ENCODE data around the gene FAM193A. TPM values are rescaled to one million over a fixed set of nuclear protein-coding genes. Genes with fewer than 3 reads are reported as not detected.
"Not testable (repeated sequence)": the region's sequence is repeated elsewhere in the genome, so short reads cannot be mapped to it uniquely, and the experiment has no call there.

FAM193A gene
- total RNA-seq, 1 experiment from 2014 or later: 31.3 TPM

DNA sequence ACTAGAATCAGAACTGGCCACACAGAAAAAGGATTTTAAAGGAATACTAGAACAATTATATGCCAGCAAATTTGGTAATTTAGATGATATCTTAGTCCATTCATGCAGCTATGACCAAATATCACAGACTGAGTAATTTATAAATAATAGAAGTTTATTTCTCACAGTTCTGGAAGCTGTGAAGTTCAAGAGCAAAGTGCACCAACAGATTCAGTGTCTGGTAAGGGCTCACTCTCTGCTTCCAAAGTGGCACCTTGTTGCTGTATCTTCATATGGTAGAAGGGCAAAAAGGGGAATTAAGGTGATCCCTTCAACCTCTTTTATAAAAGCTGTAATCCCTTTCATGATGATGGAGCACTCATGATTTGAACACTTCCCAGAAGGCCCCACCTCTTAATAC is 199.4 kb downstream of the FAM193A start:
- H3K4me3 Mint-ChIP-seq (ENCODE audit: unreplicated experiment): no peak overlapping the region
- H3K27me3 Mint-ChIP-seq (ENCODE audit: insufficient read depth, unreplicated experiment): no peaks in the 10 kb centered on the region
- no peaks in the 10 kb centered on the region for H3K4me1 Mint-ChIP-seq (ENCODE audit: insufficient read depth, unreplicated experiment)
- ChIA-PET CTCF (interaction anchor here (0.6 kb wide), 1 partner anchor 516 kb away, joined by 3 read pairs; no protein-coding TSS in a partner anchor), POLR2A (interaction anchor here (0.6 to 1.1 kb wide), 4 partner anchors 9 to 979 kb away, joined by 3 to 4 read pairs (median 4); no protein-coding TSS in a partner anchor)
- H3K27ac Mint-ChIP-seq (ENCODE audit: low read depth, unreplicated experiment): no peak overlapping the region
- DNase-seq (ENCODE audit: unreplicated experiment): no peak
- BruUV-seq (replicated peaks): no TSS peak
- H3K36me3 Mint-ChIP-seq (ENCODE audit: insufficient read depth, unreplicated experiment): peaks cover 40% of the 10 kb centered on the region
- intact Hi-C loops (cut with micrococcal nuclease): no loop called here
- TF ChIP-seq, protein P1, sequence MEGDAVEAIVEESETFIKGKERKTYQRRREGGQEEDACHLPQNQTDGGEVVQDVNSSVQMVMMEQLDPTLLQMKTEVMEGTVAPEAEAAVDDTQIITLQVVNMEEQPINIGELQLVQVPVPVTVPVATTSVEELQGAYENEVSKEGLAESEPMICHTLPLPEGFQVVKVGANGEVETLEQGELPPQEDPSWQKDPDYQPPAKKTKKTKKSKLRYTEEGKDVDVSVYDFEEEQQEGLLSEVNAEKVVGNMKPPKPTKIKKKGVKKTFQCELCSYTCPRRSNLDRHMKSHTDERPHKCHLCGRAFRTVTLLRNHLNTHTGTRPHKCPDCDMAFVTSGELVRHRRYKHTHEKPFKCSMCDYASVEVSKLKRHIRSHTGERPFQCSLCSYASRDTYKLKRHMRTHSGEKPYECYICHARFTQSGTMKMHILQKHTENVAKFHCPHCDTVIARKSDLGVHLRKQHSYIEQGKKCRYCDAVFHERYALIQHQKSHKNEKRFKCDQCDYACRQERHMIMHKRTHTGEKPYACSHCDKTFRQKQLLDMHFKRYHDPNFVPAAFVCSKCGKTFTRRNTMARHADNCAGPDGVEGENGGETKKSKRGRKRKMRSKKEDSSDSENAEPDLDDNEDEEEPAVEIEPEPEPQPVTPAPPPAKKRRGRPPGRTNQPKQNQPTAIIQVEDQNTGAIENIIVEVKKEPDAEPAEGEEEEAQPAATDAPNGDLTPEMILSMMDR (IDR thresholded peaks at IDR 0.05; ENCODE audit: unreplicated experiment): no peak
- no peaks in the 10 kb centered on the region for H3K9me3 Mint-ChIP-seq (ENCODE audit: unreplicated experiment)

DNA sequence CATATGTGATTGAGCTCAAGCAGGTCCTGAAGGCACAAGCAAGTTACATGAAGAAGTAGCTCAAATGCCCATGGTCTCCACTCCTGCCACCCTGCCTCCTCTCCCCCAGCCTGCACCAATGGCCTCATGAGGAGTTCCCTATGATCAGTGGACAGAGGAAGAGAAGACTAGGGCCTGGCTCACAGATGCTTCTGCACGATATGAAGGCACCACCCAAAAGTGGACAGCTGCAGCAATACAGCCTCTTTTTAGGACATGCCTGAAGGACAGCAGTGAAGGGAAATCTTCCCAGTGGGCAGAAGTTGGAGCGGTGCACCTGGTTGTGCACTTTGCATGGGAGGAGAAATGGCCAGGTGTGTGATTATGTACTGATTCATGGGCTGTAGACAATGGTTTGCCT is 201.8 kb downstream of the FAM193A start:
- CTCF ChIA-PET; H3K27ac Mint-ChIP-seq (ENCODE audit: low read depth, unreplicated experiment); H3K9me3 Mint-ChIP-seq (ENCODE audit: unreplicated experiment); DNase-seq (ENCODE audit: unreplicated experiment); H3K27me3 Mint-ChIP-seq (ENCODE audit: insufficient read depth, unreplicated experiment); H3K4me3 Mint-ChIP-seq (ENCODE audit: unreplicated experiment); intact Hi-C loops (cut with micrococcal nuclease); BruUV-seq (replicated peaks): not testable (repeated sequence)
- POLR2A ChIA-PET: interaction anchor here (0.6 kb wide), 1 partner anchor 29 kb away, joined by 3 read pairs; no protein-coding TSS in a partner anchor
- Mint-ChIP-seq H3K4me1 (ENCODE audit: insufficient read depth, unreplicated experiment) (peaks cover 11% of the 10 kb centered on the region), H3K36me3 (ENCODE audit: insufficient read depth, unreplicated experiment) (peaks cover 30% of the 10 kb centered on the region)

DNA sequence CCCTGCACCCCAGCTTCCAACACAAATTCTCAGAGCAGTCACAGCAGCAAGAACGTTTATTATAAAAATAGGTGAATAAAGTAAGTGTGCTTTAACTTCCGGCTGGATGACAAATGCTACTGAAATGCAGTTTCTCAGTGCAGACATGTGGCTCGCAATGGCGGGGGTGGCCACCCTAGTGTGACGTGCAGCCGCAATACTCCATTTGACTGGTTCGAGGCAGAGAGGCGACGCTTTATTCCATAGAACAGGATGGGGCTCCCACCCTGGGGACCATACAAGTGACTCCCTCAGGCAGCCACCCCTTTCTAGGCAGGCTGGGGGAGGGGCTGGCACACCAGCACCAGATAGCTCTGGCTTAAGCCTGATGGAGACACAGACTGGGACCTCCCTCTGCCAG is 205.2 kb downstream of the FAM193A start:
- ChIA-PET CTCF (no interaction called here), POLR2A (interaction anchor here (1.4 kb wide), 1 partner anchor 12 kb away, joined by 3 read pairs; no protein-coding TSS in a partner anchor)
- H3K36me3 Mint-ChIP-seq (ENCODE audit: insufficient read depth, unreplicated experiment): peaks cover 34% of the 10 kb centered on the region
- no TSS peak for BruUV-seq (replicated peaks)
- intact Hi-C loops (cut with micrococcal nuclease): no loop called here
- TF ChIP-seq, protein P1 (IDR thresholded peaks at IDR 0.05; ENCODE audit: unreplicated experiment): no peak
- H3K4me1 Mint-ChIP-seq (ENCODE audit: insufficient read depth, unreplicated experiment): peaks cover 11% of the 10 kb centered on the region
- no peak overlapping the region for H3K27ac Mint-ChIP-seq (ENCODE audit: low read depth, unreplicated experiment)
- DNase-seq (ENCODE audit: unreplicated experiment): no peak
- no peaks in the 10 kb centered on the region for H3K9me3 Mint-ChIP-seq (ENCODE audit: unreplicated experiment)
- no peaks in the 10 kb centered on the region for H3K27me3 Mint-ChIP-seq (ENCODE audit: insufficient read depth, unreplicated experiment)
- no peak overlapping the region for H3K4me3 Mint-ChIP-seq (ENCODE audit: unreplicated experiment)

DNA sequence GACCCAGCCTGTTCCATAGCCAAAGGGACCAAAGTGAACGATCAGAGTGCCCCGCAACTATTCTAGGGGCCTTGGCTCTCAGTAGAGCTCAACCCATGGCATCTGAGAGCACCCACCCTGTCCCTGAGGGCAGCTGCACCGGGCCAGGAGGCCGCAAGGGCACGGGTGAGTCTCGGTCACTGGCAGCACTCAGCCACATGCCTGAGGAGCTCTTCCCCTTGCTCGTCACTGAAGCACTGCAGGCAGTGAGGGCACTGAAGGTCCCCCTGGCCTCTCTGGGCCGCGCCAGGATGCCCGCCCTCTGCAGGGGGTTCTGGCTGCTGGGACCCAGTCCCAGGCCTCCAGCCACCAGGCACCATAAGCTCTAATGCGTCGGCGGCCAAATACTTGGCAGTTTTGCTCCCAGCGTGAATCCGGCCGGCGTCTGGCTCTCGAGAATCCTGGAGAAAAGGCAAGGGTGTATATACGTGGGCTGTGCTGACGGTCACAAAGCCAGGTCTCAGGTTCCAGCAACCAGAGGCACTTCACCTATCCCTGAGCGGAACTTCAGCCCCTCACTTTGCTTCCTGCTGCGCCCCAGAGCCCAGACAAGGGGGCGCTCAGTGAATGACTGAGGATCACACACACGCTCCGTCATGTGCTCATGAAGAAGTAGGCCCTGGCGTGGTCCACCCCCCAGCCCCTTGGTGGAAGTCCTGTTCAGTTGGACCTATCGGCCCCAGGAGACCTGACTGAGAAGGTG is 205.8 kb downstream of the FAM193A start:
- ChIA-PET CTCF (no interaction called here), POLR2A (no interaction called here)
- BruUV-seq (replicated peaks): no TSS peak
- H3K9me3 Mint-ChIP-seq (ENCODE audit: unreplicated experiment): no peaks in the 10 kb centered on the region
- H3K4me3 Mint-ChIP-seq (ENCODE audit: unreplicated experiment): no peak overlapping the region
- H3K27me3 Mint-ChIP-seq (ENCODE audit: insufficient read depth, unreplicated experiment): no peaks in the 10 kb centered on the region
- H3K27ac Mint-ChIP-seq (ENCODE audit: low read depth, unreplicated experiment): no peak overlapping the region
- TF ChIP-seq, protein P1 (IDR thresholded peaks at IDR 0.05; ENCODE audit: unreplicated experiment): no peak
- peaks cover 11% of the 10 kb centered on the region for H3K4me1 Mint-ChIP-seq (ENCODE audit: insufficient read depth, unreplicated experiment)
- DNase-seq (ENCODE audit: unreplicated experiment): no peak
- H3K36me3 Mint-ChIP-seq (ENCODE audit: insufficient read depth, unreplicated experiment): peaks cover 36% of the 10 kb centered on the region
- intact Hi-C loops (cut with micrococcal nuclease): no loop called here
